Activated CD8-positive, alpha-beta memory T cell treated with anti-CD3 and anti-CD28 coated beads, Interleukin-2, amount 50 U/mL, for 1 hour (primary cell): ENCODE data around the gene COBL.

ENCODE experiments used
- DNase-seq: peaks from one replicate; pipeline ENCODE4 v3.0.0-alpha.2; 2020; ENCODE audit errors: extremely low read depth

COBL gene

GRCh38 chr7:51121931-51122425 is 194.6 kb downstream of the COBL start:
- DNase-seq: no peak

GRCh38 chr7:51121036-51121790 is 195.4 kb downstream of the COBL start:
- DNase-seq: no peak

DNA sequence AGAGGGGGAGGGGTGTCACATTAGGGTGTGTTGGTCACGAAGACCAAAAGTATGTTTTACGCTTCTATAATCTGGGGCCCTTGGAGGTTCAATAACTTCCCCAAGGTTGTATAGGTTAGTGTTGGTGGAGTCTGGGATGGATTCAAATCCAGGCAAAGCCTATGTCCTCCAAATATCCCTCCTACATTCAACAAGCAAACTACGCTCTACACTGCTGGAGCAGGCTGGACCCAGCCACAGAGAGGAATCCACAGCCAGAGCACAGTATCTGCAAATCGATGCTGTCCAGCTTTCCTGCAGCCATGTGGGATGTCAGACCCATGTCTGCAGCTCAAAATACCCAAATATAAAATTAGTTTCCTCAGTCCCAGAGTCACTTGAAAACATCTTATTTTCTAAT is 198.0 kb downstream of the COBL start:
- no peak for DNase-seq

GRCh38 chr7:51114501-51114900 is 202.1 kb downstream of the COBL start:
- no peak for DNase-seq

DNA sequence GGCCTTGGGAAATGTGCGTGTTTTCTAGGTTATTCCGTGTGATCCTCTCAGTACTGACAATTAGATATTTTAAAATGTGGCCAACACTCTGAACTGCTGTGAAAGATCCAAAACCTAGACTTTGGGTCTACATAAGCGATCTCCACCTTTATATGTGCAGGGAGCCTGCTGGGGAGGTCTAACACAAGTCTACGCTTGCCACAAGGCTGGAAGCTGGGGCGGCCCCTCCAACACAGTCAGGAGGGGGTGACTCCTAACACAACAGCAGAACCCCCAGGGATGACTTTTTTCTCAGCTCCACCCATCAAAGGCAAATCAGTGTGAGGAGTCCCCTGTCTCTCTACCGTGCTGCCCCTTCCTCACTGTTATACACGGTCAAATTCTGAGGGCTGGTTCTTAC is 202.6 kb downstream of the COBL start:
- no peak for DNase-seq

DNA sequence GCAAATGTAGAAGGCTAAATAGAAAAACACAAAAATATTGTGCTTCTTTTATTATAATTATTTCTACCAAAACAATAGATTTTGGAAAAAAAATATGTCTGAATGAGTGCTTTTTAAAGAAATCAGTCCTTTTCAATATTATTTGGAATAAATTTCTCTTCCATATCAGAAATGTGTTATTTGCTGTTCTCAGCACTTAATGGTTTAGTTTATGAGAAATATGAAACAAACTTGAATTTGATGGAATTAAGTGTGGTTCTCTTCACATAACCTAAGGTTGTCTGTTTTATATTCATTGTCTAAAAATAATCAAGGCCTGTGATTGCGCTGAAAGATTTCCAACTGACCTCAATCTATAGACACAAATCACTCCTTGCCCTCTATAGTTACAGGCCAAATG is 203.0 kb downstream of the COBL start:
- DNase-seq: no peak

GRCh38 chr7:51111241-51111940 is 205.2 kb downstream of the COBL start:
- no peak for DNase-seq

GRCh38 chr7:51108134-51108533 is 208.5 kb downstream of the COBL start:
- DNase-seq: no peak

- no peak for DNase-seq
Measured at GRCh38 chr7:51104278-51104677, 212.3 kb downstream of the COBL start.

GRCh38 chr7:51103718-51104117 is 212.9 kb downstream of the COBL start:
- DNase-seq: no peak

DNA sequence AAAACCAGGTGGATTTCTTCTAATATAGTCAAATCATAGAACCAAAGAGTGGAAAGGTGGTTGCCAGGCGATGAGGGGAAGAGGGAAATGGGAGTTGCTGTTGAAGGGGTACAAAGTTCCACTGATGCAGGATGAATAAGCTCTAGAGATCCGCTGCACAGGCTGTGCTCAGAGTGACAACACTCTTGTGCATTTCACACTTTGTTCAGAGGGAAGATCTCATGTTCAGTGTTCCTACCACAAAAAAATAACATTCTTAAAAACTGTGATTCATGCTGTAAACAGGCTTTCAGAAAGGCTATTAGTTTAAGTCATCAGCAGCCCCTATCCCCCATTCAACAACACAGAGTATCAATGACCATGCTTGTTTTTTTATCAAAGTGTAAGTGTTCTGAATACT is 213.8 kb downstream of the COBL start:
- DNase-seq: no peak

- no peak for DNase-seq
Measured at GRCh38 chr7:51101111-51101757, 215.4 kb downstream of the COBL start.

DNA sequence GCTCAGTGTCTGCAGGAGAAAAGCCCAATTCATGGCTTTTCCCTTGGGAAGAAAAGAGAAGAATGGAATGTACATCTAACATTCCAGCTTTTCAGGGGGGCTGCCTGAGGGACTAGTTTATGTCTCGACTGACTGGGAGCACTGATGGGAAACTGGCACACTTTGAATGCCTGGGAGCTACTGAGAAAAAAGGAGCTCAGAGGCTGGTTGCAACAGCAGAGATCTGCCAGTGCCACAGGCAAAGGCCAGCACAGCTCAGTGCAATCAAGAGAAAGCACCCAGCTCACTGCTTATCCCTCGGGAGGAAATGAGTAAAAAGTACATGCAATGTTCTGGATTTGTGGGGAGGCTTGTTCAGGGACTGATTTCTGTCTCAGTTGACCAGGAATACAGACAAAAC is 226.2 kb downstream of the COBL start:
- DNase-seq: no peak

DNA sequence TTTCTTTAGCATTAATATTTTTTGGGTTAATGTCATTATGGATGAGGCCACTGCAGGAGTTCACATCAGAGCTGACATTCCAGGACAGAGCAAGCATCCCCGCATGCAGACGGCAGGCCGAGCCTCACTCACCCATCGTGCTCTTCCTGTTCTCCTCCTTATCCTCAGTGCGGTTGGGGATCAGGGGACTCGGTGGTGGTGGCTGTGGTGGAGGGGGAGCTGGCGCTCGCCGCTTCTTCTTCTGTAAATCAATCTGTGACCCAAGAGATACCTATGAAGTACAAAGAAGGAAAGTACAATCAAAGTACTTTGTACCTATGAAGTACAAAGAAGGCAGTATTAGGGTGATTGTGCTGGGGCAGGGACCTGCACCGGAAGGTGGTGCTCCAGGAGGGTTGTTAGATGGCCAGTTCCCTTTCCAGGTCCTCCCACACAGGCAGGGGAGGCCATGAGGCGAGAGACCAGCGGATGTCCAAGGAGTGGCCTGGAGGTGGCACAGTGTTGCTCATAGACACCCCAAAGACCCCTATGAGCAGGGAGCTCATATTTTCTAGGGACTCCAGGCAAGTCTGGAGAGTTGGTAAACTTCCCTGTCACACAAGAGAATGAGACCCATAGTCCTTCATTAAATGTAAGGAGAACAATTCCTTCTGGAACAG is 231.4 kb downstream of the COBL start:
- DNase-seq: no peak

DNA sequence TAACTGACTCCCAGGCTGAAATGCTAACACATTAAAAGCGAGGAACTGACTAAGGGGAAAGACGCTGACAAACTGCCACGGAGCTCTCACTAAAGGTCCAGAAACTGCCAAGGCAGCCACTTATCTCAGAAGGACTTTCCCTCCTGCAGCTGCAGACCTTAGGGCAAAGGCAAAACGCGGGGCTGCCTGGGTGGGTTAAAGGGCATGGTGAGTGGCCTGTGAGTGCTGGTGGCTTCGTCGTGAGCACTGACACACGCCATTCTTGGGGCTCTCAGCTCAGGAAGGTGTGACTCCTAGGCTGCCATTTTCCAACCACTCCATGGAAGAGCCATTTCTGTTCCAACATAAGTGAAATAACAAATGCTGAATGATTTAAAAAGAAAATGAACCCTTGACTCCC is 232.5 kb downstream of the COBL start:
- DNase-seq: no peak

DNA sequence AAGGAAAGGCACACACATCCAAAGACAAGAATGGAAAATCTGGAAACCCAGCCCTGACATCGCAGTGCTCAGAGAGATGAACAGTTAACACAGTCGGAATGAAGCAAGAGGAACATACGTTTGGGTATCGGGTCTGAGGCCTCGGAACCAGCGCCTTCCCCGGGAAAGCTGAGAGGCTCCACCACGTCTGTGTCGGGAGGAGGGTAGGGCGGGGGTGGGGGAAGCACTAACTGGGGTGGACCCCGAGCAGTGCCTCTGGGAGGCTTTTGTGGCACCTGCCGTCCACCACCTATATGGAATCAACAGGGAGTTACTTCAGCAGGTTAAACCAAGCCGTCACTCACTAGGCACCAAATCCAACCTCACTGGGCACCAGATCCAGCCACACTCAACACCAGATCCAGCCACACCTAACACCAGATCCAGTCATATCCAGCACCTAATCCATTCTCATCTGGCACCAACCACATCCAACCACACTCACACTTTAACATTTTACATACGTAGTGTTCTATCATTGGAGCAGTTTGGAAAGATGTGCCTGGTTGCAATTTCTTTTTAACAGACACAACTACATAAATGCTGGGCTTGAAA is 233.6 kb downstream of the COBL start:
- DNase-seq: no peak

GRCh38 chr7:51082096-51082840 is 234.3 kb downstream of the COBL start:
- no peak for DNase-seq

- no peak for DNase-seq
Measured at GRCh38 chr7:51081270-51081890, 235.2 kb downstream of the COBL start.

GRCh38 chr7:51080622-51081269 is 235.9 kb downstream of the COBL start:
- DNase-seq: no peak

GRCh38 chr7:51080216-51080615 is 236.4 kb downstream of the COBL start:
- no peak for DNase-seq
